ENCODE measurements around the gene GAS2.
A peak's percentile ranks its signal among the peaks of the same experiment; 100 is the strongest.
"Not testable (repeated sequence)": the region's sequence is repeated elsewhere in the genome, so short reads cannot be mapped to it uniquely, and the experiment has no call there.

The GAS2 gene

GRCh38 chr11:22666325-22666687, at the start of gene GAS2:
TSS of gene GAS2 (plus strand) at chr11:22666611. CDS start at chr11:22674870, 8,259 bp downstream.
- DNase-seq (ENCODE audit: low spot score): no peak

DNA sequence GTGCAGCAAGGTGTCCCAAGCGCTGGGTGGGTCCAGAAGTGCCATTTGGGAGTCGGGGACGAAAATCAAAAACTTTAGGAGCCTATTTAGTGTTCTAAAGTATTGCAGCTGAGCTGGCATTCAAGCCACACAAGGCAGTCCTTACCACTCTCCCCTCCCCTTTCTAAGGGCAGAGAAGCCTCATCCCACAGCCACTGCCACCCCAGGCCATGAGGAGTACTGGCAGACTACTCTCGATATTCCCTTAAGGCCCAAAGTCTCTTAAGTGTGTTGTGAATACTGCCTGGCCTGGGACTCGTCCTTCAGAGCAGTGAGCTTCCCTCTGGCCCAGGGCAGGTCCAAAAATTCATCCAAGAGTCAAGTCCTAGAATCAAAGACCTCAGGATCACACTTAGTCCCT, 48.5 kb upstream of the GAS2 start:
- no peak for DNase-seq (ENCODE audit: low spot score)

DNA sequence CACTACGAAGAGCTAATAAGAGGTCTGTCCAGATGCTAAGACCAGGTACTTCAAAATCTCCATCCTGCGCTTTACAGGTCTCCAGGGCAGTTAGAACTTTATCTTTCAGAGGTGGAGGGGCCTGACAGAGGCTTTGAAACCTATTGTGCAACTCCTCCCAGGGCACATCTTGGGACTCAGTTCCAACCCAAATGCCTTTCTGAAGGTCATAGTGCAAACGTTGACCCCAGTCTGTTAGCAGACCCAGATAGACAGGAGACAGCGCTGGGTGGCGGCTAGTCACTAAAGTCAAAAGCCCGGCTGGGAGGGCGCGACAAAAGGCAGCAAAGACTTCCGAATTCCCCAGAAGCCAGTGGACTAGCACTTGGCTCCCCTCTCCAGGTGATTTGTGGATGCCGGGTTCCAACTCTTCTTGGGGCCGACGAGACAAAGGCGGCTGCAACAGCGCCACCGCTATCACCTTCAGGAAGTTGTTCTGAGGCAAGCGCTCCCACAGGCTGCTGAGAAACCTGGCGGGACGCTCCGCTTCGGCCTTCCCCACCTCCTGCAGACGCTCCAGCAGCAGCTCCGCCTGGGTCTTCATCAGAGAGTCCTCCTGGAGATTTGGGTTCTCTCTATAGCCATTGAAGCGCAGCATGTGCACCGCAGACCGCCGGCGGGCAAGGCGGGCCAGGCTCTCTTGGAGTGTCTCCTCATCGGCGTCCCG, 41.5 kb upstream of the GAS2 start:
- DNase-seq (ENCODE audit: low spot score): peak; percentile 45

GRCh38 chr11:22625448-22626287, 40.7 kb upstream of the GAS2 start, which contains the start of gene FANCF:
TSS of gene FANCF (minus strand) at chr11:22625823. CDS start at chr11:22625810, 13 bp downstream.
- DNase-seq (ENCODE audit: low spot score): peak; percentile 98

GRCh38 chr11:22626573-22627239, 39.7 kb upstream of the GAS2 start:
- DNase-seq (ENCODE audit: low spot score): peak; percentile 9

DNA sequence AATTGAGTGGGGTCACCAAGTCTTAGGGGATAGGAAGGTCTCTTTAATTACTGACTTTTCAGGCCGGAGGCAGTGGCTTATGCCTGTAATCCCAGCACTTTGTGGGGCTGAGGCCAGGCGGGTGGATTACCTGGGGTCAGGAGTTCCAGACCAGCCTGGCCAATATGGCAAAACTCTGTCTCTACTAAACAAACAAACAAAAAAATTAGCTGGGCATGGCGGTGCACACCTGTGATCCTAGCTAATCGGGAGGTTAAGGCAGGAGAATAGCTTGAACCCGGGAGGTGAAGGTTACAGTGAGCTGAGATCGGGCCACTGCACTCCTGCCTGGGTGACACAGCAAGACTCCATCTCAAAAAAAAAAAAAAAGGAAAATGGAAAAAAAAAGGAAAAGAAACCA, 39.0 kb upstream of the GAS2 start:
- DNase-seq (ENCODE audit: low spot score): no peak

DNA sequence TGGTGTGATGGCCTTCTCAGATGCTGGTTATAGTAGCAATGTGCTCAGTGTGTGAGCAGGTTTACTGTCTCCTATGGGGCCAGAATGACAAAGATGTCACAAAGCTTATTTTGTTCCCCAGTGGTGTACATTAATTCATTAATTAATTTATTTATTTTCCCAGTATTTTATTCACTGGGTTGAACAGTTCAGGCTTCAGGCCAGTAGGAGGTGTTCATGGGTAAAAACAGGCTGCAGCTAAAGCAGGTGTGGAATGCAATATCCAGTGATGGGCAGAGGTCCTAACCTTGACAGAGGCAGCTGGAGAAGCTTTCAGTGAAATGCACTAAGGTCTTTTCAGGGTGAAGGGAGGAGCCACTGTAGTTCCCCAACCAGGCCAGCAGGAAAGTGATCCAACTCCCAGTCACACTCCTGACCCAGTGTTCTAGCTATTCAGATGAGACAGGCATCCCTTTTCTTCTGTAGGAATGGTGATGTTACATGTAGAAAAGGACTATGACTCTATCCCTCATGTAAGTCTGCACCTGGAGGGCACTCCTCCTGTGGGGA, 33.0 kb upstream of the GAS2 start:
- DNase-seq (ENCODE audit: low spot score): no peak

DNA sequence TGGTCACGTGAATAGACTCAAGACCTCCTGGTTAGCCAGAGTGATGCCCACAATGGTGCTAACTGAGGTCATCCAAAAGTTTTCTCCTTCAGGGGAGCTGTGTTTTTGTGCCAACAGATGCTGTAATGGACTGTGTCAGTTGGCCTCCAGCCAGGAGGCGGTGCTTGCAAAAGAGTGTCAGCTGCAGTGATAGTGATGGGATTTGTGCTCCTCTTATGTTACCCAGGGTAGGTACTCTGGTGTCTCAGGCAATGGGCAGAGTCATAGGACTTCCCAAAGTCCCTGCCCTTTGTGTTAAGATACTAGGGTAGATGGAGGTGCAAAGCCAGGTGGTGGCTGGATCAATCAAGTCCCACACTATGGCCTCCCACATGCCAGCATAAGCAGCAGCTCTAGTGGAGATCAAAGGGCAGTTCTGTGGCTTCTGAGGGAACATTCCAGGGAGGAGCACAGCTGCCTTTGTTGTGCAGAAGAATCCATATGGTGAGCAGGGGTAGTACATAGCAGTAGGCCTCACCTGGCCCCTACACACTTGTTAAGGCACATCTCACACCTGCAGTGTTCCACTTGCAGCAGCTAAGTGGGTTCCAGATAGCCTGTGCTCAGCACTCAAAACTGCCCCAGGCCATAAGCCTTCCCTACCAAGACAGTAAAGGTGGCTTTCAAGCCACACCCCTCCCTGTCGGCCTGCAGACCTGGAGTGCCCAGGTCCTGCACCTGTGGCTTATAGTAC, 31.3 kb upstream of the GAS2 start:
- peak; percentile 31 for DNase-seq (ENCODE audit: low spot score)

GRCh38 chr11:22635689-22636088, 30.7 kb upstream of the GAS2 start:
- no peak for DNase-seq (ENCODE audit: low spot score)

GRCh38 chr11:22640862-22641261, 25.5 kb upstream of the GAS2 start:
- no peak for DNase-seq (ENCODE audit: low spot score)

DNA sequence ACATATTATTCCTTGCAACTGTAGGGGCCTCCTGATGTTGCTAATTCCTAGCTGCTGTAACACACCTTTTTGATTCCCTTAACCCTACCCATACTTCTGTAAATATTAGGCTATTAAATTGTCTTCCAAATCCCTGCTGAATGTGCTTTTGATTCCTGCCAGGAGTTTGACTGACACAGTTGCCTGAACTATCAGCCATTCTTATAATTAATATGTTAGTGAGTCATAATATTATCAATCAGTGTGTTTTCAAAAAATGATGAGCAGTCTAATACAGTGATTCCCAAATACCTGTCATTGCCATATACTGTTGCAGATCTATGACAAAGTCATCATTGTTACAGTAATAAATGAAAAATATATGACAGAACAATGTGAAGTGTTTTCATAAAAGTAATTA, 24.9 kb upstream of the GAS2 start:
- no peak for DNase-seq (ENCODE audit: low spot score)

DNA sequence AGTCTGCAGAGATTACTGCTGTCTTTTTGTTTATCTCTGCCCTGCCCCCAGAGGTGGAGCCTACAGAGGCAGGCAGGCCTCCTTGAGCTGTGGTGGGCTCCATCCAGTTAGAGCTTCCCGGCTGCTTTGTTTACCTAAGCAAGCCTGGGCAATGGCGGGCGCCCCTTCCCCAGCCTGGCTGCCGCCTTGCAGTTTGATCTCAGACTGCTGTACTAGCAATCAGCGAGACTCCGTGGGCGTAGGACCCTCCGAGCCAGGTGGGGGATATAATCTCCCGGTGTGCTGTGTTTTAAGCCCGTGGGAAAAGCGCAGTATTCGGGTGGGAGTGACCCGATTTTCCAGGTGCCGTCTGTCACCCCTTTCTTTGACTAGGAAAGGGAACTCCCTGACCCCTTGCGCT, 14.1 kb upstream of the GAS2 start:
- DNase-seq (ENCODE audit: low spot score): not testable (repeated sequence)

DNA sequence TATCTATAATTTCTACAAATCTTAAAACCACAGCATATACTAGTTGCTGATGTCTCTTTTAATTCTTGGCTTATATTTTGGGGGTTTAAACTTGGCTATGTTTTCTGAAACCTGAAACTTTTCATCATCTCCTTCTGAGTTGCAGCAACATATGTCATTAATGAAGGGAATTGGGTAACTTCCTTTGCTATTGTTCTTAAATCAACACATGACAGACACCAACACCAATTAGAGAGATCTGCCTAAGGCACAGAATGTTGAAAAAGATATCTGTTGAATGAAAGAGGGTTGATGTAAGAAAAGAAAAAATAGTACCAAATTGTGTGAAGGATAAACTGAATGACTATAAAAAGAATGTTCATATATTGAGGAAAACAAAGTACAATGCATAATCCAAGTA, 10.3 kb upstream of the GAS2 start:
- no peak for DNase-seq (ENCODE audit: low spot score)

GRCh38 chr11:22657101-22657694, 9.2 kb upstream of the GAS2 start:
- no peak for DNase-seq (ENCODE audit: low spot score)

DNA sequence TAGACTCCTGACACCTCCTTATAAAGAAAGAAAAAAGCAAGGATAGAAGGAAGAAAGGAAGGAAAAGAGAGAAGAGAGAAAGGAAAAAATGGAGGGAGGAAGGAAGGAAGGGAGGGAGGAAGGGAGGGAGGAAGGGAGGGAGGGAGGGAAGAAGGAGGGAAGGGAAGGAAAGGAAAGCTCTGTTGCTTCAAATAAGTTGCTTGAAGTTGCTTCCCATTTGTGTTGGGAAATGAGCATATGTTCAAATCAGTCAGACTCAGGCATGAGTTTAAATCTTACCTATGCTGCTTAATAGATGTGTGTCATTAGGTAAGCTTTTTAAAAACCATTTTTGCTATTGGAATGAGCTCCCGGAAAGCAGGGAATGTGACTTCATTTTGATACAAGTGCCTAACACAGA, 6.6 kb upstream of the GAS2 start:
- DNase-seq (ENCODE audit: low spot score): no peak

GRCh38 chr11:22666688-22667439, 453 bp downstream of the GAS2 start:
- DNase-seq (ENCODE audit: low spot score): no peak

DNA sequence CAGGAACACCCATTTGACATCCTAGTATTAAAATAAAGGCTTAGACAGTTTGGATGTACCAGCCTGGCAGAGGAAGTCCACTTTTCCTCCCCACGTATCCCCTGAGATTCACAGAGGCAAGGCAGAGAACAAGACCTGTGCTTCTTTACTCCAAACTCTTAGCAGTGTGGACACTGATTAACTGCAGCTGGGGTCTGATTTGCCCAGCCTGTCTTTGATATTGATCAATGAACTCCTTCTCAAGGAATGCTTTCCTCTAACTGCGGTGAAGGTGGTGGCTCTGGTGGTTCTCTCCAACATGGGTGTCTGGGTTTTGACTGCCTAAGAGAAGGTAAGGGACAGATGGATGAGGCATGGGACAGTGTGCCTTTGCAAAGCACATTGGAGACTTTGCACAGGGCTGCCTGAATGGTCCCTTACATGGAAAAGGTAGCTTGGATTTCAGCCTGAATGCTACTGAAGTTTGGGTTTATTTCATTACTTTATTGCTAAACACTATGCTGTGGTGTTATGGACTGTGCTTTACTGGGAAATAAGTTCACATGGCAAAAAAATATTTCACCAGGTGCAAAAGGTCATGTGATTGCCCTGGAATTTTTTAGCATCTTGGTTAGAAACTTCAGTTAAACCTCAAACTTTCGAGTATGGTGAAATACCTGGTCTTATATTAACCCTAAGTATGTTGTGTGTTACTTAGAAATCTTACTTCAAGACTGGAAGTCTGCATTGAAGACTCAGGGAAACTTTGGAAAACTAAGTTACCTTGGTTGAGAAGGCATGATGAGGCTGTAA, 1.8 kb downstream of the GAS2 start:
- no peak for DNase-seq (ENCODE audit: low spot score)

- DNase-seq (ENCODE audit: low spot score): no peak
These were observed 3.0 kb downstream of the GAS2 start for GRCh38 chr11:22669368-22669767.

- DNase-seq (ENCODE audit: low spot score): no peak
These were observed 4.4 kb downstream of the GAS2 start for GRCh38 chr11:22670830-22671229.

GRCh38 chr11:22671751-22672150, 5.3 kb downstream of the GAS2 start:
- DNase-seq (ENCODE audit: low spot score): no peak
